ENCODE measurements around the gene ADH1C.
"Not testable (repeated sequence)": the region's sequence is repeated elsewhere in the genome, so short reads cannot be mapped to it uniquely, and the experiment has no call there.

ADH1C gene

DNA sequence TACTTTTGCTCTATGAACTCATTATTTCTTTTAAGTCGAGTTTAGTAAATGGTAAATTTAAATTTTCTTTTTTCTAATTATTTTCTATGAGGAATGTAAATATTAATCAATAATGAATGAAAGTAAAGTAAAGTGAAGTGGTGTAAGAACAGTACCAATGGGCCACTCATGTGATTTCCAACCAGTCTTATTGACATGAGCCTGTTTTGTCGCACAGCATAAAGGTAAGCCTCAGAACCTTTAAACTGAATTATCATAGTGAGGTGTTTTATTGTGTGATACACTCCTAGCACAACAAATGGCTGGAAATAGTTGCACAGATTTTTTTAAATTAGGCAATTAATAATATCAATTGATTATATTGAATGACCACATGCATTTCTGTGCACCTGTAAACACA is 1.1 kb downstream of the ADH1C start:
- TF ChIP-seq, protein P1, sequence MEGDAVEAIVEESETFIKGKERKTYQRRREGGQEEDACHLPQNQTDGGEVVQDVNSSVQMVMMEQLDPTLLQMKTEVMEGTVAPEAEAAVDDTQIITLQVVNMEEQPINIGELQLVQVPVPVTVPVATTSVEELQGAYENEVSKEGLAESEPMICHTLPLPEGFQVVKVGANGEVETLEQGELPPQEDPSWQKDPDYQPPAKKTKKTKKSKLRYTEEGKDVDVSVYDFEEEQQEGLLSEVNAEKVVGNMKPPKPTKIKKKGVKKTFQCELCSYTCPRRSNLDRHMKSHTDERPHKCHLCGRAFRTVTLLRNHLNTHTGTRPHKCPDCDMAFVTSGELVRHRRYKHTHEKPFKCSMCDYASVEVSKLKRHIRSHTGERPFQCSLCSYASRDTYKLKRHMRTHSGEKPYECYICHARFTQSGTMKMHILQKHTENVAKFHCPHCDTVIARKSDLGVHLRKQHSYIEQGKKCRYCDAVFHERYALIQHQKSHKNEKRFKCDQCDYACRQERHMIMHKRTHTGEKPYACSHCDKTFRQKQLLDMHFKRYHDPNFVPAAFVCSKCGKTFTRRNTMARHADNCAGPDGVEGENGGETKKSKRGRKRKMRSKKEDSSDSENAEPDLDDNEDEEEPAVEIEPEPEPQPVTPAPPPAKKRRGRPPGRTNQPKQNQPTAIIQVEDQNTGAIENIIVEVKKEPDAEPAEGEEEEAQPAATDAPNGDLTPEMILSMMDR (IDR thresholded peaks at IDR 0.05; ENCODE audit: low read depth, low read length) = no peak
- H3K4me3 ChIP-seq (ENCODE audit: low read depth, low read length) = no peak overlapping the region

DNA sequence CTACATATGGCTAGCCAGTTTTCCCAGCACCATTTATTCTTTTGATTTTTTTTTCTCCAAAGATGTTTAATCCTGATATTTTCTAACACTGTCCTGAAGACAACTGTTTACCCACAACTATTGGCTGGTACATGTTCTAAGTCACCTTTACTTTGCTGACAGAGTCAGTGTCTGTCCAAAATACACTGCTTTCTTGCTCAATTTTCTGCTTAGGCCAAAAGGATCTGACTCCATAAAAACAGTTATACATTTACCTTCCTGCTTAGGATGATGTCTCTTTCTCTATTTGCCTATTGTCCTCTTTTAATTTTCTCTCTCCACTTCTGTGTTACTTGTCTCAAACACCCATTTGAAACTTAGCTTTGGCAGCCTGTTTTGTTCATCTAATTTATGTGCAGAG is 3.2 kb downstream of the ADH1C start:
- no peak overlapping the region for H3K4me3 ChIP-seq (ENCODE audit: low read depth, low read length)
- TF ChIP-seq, protein P1 (IDR thresholded peaks at IDR 0.05; ENCODE audit: low read depth, low read length) = no peak

DNA sequence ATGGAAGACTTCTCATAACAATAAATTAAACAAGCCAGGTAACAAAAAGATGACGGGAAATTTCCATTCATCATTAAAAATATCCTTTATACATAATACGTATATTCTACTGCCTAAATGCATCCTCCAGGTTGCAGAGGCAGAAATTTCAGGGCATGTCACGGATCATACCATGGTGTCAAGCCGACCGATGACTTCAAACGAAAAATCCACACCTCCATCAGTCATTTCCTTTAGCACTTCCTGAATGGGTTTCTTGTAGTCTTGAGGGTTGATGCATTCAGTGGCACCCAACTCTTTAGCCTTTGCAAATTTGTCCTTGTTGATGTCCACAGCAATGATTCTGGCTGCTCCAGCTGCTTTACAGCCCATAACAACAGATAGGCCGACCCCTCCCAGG is 9.9 kb downstream of the ADH1C start:
- not testable (repeated sequence) for H3K4me3 ChIP-seq (ENCODE audit: low read depth, low read length)

DNA sequence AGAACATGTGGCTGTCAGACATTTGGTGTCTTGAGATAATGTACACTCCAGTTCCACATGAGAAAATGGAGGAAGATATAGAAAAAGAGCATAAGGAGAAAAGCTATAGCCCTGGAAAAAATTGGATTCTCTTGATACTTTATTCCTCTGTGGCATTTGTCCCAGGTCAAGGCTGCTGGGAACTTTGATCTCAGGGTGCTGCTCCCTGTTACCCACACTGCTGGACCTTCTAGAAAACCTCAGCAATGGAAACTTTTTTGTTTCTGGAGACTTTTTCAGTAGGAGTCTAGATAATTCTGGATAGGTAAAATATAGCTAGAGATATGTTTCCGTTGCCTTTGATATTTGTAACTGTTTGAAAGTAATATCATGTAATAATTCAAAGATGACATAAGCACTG is 11.1 kb downstream of the ADH1C start:
- no peak overlapping the region for H3K4me3 ChIP-seq (ENCODE audit: low read depth, low read length)
- TF ChIP-seq, protein P1 (IDR thresholded peaks at IDR 0.05; ENCODE audit: low read depth, low read length) = no peak

DNA sequence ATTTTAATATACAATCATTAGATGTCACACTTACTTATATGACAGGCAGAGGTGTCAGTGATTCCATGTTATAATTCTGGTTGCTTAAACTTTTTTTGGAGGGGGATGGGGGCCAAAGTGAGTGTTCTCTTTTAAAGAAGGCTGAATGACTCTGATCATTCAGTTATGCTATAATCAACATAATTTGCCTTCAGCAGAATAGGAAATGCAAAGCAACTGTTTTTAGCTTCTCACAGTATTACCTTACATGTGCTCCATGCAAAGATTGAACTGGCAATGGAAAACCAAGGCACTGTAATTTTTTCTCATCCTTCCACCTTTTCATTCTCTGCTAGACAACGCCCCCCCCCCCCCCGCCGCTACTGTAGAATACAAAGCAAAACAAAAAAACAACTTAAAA is 13.4 kb downstream of the ADH1C start:
- H3K4me3 ChIP-seq (ENCODE audit: low read depth, low read length) = no peak overlapping the region
- TF ChIP-seq, protein P1 (IDR thresholded peaks at IDR 0.05; ENCODE audit: low read depth, low read length) = no peak

DNA sequence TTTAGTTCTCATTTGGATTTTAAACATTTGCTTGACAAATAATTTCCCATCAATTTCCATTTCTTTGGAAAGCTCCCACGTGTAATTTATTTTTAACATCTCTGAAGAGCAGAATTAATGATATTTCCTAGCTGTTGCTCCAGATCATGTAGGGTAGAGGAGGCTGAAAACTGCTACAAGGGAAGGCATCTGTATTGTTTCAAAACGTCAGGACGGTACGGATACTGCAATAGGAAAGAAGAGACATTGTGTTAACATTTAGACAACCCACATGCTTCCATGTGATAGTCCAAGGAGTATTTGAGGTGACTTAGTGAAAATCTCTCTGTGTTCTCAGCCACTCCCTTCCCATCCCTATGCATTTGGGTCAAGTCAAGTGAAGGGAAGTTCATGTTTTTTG is 16.0 kb downstream of the ADH1C start:
- no peak overlapping the region for H3K4me3 ChIP-seq (ENCODE audit: low read depth, low read length)
- TF ChIP-seq, protein P1 (IDR thresholded peaks at IDR 0.05; ENCODE audit: low read depth, low read length) = no peak

DNA sequence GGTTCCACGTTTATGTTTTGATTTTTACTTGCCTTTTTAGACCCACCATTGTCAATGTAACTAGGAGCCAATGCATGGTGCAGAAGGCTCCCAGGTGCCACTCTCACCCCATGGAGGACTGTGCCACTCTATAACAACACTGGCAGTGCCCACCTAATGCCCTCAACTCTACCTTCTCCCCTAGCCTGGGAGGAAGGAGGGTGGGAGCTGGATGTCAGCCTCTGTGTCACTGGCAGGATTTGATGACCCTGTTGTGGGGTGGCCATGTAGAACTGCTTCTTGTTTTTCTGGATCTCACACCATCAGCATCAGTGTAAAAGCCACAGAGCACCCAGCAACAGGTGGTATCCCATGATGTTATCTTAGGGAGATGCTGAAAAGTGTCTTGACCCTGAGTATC is 17.7 kb downstream of the ADH1C start:
- no peak overlapping the region for H3K4me3 ChIP-seq (ENCODE audit: low read depth, low read length)
- TF ChIP-seq, protein P1 (IDR thresholded peaks at IDR 0.05; ENCODE audit: low read depth, low read length) = no peak

DNA sequence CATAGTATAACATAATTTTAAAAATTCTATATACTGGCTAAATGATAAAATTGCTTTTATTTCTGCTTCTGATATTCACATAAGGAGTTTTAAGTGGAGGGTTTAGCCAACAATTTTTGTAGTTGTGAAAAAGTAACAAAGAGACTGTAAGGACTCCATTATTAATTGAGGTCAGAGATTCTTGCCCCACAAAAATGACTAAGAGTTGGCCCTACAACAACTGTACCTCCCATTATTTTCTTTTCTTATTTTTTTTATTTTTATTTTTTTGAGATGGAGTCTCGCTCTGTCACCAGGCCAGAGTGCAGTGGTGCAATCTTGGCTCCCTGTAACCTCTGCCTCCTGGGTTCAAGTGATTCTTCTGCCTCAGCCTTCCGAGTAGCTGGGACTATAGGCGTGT is 21.9 kb downstream of the ADH1C start:
- no peak overlapping the region for H3K4me3 ChIP-seq (ENCODE audit: low read depth, low read length)
- TF ChIP-seq, protein P1 (IDR thresholded peaks at IDR 0.05; ENCODE audit: low read depth, low read length) = no peak
